Fibroblast of mammary gland (primary cell): ENCODE results near the gene SLC12A1.

Experiments
- DNase-seq: peaks from one replicate; pipeline ENCODE4 v3.0.0-alpha.2; 2010; ENCODE audit warnings: low read depth
- H3K4me3 ChIP-seq: 2 replicates; pipeline ENCODE4 v1.5.1; 2011; ENCODE audit warnings: low read depth, mild to moderate bottlenecking, low read length, moderate library complexity; ENCODE audit not compliant: control insufficient read depth
- TF ChIP-seq, protein P1 (sequence below): conservative IDR thresholded peaks from 2 replicates; pipeline ENCODE4 v1.5.1; 2011; ENCODE audit warnings: low read depth, low read length, inconsistent platforms; ENCODE audit not compliant: control insufficient read depth, insufficient read depth

Gene SLC12A1

DNA sequence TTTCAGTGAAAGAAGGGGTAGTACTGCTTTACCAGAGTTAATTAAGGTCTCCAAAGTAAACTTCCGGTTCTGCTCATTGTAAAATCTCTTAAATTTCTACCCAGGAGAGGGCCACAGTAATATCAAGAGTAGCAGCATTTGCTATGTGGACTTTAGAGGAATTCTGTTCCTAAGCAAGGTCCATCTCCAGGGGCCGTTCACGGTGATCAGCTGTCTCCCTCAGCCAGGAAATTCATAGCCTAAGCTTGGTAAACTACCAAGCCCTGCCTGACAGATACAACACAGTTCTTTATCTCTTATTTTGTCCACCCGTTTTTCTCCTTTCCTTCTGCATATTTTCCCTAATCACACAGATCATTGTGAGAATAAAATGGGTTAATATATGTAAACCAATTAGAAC is 127.4 kb downstream of the SLC12A1 start:
- H3K4me3 ChIP-seq: peak overlapping the region; percentile 85
- TF ChIP-seq, protein P1, sequence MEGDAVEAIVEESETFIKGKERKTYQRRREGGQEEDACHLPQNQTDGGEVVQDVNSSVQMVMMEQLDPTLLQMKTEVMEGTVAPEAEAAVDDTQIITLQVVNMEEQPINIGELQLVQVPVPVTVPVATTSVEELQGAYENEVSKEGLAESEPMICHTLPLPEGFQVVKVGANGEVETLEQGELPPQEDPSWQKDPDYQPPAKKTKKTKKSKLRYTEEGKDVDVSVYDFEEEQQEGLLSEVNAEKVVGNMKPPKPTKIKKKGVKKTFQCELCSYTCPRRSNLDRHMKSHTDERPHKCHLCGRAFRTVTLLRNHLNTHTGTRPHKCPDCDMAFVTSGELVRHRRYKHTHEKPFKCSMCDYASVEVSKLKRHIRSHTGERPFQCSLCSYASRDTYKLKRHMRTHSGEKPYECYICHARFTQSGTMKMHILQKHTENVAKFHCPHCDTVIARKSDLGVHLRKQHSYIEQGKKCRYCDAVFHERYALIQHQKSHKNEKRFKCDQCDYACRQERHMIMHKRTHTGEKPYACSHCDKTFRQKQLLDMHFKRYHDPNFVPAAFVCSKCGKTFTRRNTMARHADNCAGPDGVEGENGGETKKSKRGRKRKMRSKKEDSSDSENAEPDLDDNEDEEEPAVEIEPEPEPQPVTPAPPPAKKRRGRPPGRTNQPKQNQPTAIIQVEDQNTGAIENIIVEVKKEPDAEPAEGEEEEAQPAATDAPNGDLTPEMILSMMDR: no peak
- no peak for DNase-seq

DNA sequence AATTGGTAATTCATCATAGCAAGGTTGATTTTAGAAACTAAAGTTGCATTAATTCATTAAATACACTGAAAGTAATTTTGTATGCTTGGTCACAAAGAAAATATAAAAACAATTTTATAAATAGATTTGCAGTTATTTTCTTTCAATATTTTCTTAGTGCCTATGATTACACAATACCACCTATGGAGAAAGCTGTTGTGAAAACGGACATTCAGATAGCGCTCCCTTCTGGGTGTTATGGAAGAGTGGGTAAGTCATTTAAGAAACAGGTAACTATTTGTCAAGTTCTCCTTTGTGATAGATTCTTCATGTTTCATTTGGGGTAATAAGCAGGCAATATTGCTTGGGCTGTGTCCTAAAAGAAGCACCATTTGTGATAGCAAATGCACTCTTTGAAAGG is 128.2 kb downstream of the SLC12A1 start:
- H3K4me3 ChIP-seq: no peak overlapping the region
- TF ChIP-seq, protein P1: no peak
- DNase-seq: no peak

DNA sequence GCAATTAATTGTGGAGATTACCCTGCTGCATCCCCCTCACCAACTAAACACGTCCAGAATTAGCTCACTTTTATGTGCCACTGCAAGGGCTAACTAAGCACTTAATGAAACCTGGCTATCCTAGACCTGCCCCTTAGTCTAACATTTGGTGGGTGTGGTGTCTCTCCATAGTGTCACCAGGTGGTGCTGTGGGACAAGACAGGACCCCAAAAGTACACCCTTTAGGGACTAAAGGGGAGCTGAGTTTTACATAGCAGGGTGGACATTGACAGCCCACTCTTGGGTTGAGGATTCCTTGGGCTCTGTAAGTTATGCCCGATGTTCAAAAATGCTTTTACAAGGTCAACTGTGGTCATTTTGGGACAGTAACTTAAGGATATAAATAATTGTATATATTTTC is 130.8 kb downstream of the SLC12A1 start:
- no peak overlapping the region for H3K4me3 ChIP-seq
- TF ChIP-seq, protein P1: peak; percentile 36
- peak; percentile 37 for DNase-seq

DNA sequence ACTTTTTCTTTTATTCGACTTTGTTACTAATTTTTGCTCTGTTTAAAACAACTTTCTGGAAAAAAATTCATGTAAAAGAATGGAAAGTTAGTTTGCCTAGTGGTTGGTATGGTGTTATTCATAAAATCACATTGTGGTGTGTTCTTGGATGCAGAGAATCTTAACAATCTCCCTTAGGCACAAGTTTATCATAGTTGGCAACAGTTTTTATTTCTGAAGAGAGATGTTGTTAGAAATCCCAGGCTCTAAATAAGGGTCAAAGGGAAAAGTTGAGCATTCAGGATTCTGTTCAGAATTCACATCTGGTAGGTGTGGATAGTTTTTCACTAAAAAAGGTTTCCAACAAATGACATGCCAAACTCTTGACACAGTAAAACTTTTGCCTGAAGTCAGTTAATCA is 131.5 kb downstream of the SLC12A1 start:
- H3K4me3 ChIP-seq: no peak overlapping the region
- DNase-seq: no peak
- TF ChIP-seq, protein P1: no peak

DNA sequence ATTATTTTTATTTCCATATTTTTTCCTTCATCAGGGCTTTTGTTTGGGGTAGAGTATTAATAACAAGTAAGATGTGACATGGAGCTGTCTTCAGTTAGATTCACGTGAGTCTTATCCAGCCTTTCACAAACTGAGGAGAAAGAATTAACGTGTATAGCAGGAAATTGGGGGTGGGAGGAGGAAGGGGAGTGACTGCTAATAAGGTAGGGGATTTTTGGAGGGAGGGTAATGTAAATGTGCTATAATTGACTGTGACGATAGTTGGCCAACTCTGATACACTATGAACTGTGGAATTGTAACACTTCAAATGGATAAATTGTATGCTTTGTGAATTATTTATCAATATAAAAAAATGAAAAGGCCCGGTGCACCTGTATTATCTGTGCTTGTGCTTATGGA is 134.0 kb downstream of the SLC12A1 start:
- DNase-seq: no peak
- TF ChIP-seq, protein P1: no peak
- H3K4me3 ChIP-seq: no peak overlapping the region

DNA sequence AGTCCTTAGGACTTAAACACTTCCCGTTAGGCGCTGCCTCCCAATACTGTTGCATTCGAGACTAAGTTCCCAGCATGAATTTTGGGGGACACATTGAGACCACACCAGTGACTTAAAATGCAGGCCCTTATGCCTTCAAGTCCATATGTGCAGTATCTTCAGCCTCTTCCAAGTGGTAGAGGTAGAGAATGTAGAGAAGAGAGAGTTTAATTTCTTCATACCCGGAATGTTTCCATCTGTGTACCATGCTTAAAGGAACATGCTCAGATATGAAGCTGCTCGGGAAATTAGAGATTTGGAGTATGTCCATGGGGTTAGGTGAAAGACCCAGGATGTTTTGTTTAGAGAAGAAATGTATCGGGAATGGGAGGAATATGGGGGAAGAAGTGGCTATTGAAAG is 137.8 kb downstream of the SLC12A1 start:
- DNase-seq: no peak
- TF ChIP-seq, protein P1: no peak
- no peak overlapping the region for H3K4me3 ChIP-seq

DNA sequence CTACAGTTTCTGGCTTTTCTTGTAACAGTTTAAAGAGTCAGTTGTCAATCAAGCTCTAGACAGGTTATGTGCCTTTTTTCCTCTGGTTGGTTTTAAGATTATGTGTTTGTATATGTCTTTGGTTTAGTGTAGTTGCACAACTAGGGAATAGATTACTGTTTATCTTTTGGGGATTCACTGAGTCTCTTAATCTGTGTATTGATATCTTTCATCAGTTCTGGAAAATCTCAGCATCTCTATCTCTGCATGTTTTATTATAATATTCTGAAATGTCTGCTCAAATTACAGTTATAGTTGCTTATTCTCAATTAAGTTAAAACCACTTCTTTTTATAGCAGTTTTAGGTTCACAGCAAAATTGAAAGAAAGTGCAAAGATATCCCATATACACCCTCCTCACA is 139.4 kb downstream of the SLC12A1 start:
- DNase-seq: no peak
- no peak overlapping the region for H3K4me3 ChIP-seq
- TF ChIP-seq, protein P1: no peak
